Myometrial cell (primary cell): ENCODE data around the gene PSG5. TPM values are rescaled to one million over a fixed set of nuclear protein-coding genes. Genes with fewer than 3 reads are reported as not detected.

Source experiments
- total RNA-seq: library from RNA; depleted of rRNA; stranded (reverse); fragments of >200 nt; gene quantifications from 2 replicates; pipeline ENCODE4 v1.2.3, GENCODE V29; 2015

PSG5 gene
- total RNA-seq: 6.7 and 7.8 TPM in 2 replicates

DNA sequence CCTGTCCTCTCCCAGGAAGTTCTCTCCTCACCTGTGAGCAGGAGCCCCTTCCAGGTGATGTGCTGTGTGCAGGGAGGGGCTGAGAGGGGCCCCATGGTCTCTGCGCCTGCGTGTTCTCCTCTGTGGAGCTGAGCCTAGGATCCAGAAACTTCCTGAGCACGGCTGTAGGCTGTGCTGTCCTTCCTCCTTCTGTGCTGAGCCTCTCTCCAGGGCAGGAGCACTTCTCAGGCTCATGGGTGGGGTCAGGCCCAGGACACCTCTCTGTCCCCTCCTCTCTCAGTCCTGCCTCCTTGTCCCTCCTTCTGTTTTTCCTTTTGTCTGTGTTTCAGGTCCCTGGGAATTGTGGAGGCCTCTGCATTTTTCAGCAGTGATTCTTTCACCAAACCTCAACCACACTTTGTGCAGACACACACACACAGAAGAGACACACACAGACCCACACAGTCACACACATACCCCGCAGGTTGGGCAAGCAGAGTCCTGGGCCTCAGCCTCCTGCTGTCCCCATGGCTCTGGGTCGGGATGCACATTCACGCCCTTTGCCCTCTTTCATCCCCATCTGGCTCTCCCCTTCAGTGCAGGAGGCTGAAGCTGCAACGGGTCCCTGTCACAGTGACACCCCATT lies at the start of gene PSG5:
Gene PSG5, minus strand, starts transcription at position 226 of the 625 bp plus-strand sequence. Its CDS starts 131 bp downstream, at position 95.

DNA sequence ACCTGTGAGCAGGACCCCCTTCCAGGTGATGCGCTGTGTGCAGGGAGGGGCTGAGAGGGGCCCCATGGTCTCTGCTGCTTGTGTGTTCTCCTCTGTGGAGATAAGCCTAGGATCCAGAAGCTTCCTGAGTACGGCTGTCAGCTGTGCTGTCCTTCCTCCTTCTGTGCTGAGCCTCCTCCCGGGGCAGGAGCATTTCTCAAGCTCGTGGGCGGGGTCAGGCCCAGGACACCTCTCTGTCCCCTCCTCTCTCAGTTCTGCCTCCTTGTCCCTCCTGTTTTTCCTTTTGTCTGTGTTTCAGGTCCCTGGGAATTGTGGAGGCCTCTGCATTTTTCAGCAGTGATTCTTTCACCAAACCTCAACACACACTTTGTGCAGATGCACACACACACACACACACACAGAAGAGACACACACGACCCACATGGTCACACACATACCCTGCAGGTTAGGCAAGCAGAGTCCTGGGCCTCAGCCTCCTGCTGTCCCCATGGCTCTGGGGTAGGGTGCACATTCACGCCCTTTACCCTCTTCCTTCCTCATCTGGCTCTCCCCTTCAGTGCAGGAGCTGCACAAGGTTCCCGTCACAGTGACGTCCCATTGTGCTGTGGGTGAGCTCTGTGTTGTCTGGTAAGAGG lies 19.3 kb upstream of the PSG5 start, which contains the start of gene PSG4:
Gene PSG4, minus strand, starts transcription at position 168 of the 635 bp plus-strand sequence. Its CDS starts 102 bp downstream, at position 66.

Other genes starting within 250 kb of the PSG5 start
- gene PSG7, start 249.3 kb downstream of the PSG5 start, total RNA-seq: under 0.01 TPM in 1 of 2 replicates, not detected in the other
- 0.71 TPM in 1 of 2 replicates, not detected in the other for gene PSG11, start 160.1 kb downstream of the PSG5 start, total RNA-seq
- 0.29 TPM in 1 of 2 replicates, not detected in the other for gene PSG2, start 103.8 kb downstream of the PSG5 start, total RNA-seq
- gene PSG4, start 19.1 kb upstream of the PSG5 start, total RNA-seq: 1.1 and 2.0 TPM in 2 replicates
- gene PSG9, start 83.0 kb upstream of the PSG5 start, total RNA-seq: 1.4 and 5.2 TPM in 2 replicates
- gene CD177, start 167.2 kb upstream of the PSG5 start, total RNA-seq: 0.29 TPM in 1 of 2 replicates, not detected in the other
- gene TEX101, start 228.4 kb upstream of the PSG5 start, total RNA-seq: not detected in 2 replicates